Mesenchymal stem cell (in vitro differentiated cells and primary cell): ENCODE measurements around the gene CLMN.

Experiments used
- DNase-seq: peaks from one replicate; pipeline ENCODE4 v3.0.0-alpha.2; 2013
- H2AFZ ChIP-seq: one replicate; pipeline ENCODE4 v1.6.1; 2013; ENCODE audit warnings: low read depth, mild to moderate bottlenecking, control low read depth, inconsistent platforms, low read length, moderate library complexity
- H2AK5ac ChIP-seq: 2 replicates; pipeline ENCODE4 v1.6.1; 2013; ENCODE audit warnings: low read length, moderate library complexity, mild to moderate bottlenecking, inconsistent platforms; ENCODE audit not compliant: severe bottlenecking
- H2BK120ac ChIP-seq: one replicate; pipeline ENCODE4 v1.6.1; 2013; ENCODE audit warnings: low read depth, mild to moderate bottlenecking, inconsistent platforms, low read length, moderate library complexity
- H2BK12ac ChIP-seq, 2 experiments: one replicate each; pipeline ENCODE4 v1.6.1; 2013; ENCODE audit warnings: inconsistent platforms in 2 of 2, low read length in 2 of 2, mild to moderate bottlenecking in 2 of 2, moderate library complexity in 2 of 2, control low read depth in 1 of 2
- H2BK15ac ChIP-seq: one replicate; pipeline ENCODE4 v1.6.1; 2013; ENCODE audit warnings: mild to moderate bottlenecking, low read depth, inconsistent platforms; ENCODE audit not compliant: poor library complexity, severe bottlenecking
- H2BK5ac ChIP-seq: 2 replicates; pipeline ENCODE4 v1.6.1; 2013; ENCODE audit warnings: low read depth, mild to moderate bottlenecking, low read length, control low read depth, inconsistent platforms; ENCODE audit not compliant: poor library complexity, severe bottlenecking
- H3K14ac ChIP-seq, 2 experiments: one replicate each; pipeline ENCODE4 v1.6.1; 2013; ENCODE audit warnings: inconsistent platforms in 2 of 2, low read length in 2 of 2, control low read depth in 1 of 2, mild to moderate bottlenecking in 1 of 2, moderate library complexity in 1 of 2
- H3K18ac ChIP-seq, 2 experiments: one replicate each; pipeline ENCODE4 v1.6.1; 2013; ENCODE audit warnings: inconsistent platforms in 2 of 2, low read length in 2 of 2, control low read depth in 1 of 2, low read depth in 1 of 2, mild to moderate bottlenecking in 1 of 2
- H3K23ac ChIP-seq, 2 experiments: one replicate each; pipeline ENCODE4 v1.6.1; 2013; ENCODE audit warnings: inconsistent platforms in 2 of 2, low read length in 2 of 2, mild to moderate bottlenecking in 2 of 2, moderate library complexity in 2 of 2, control low read depth in 1 of 2
- H3K27ac ChIP-seq: 2 replicates; pipeline ENCODE4 v1.5.1; 2013; ENCODE audit warnings: mild to moderate bottlenecking, moderate library complexity, low read length, control low read depth, inconsistent platforms; ENCODE audit not compliant: poor library complexity, severe bottlenecking
- H3K27me3 ChIP-seq, 2 experiments: 2 replicates each; pipeline versions ENCODE4 v1.6.1 to v1.7.0; 2013; ENCODE audit warnings: low read length in 2 of 2, mild to moderate bottlenecking in 2 of 2, moderate library complexity in 2 of 2, control low read depth in 1 of 2, inconsistent platforms in 1 of 2; ENCODE audit not compliant: control insufficient read depth in 1 of 2, insufficient read depth in 1 of 2
- H3K36me3 ChIP-seq, 2 experiments: 2 replicates each; pipeline versions ENCODE4 v1.6.1 to v1.7.0; 2013; ENCODE audit warnings: low read length in 2 of 2, control low read depth in 1 of 2, inconsistent platforms in 1 of 2, low read depth in 1 of 2, mild to moderate bottlenecking in 1 of 2; ENCODE audit not compliant: insufficient read depth in 2 of 2, control insufficient read depth in 1 of 2
- H3K4ac ChIP-seq, 2 experiments: one replicate each; pipeline ENCODE4 v1.6.1; 2013; ENCODE audit warnings: inconsistent platforms in 2 of 2, low read length in 2 of 2, mild to moderate bottlenecking in 2 of 2, moderate library complexity in 2 of 2, control low read depth in 1 of 2, low read depth in 1 of 2
- H3K4me1 ChIP-seq: 2 replicates; pipeline ENCODE4 v1.6.1; 2013; ENCODE audit warnings: low read depth, low read length, control low read depth; ENCODE audit not compliant: control insufficient read depth, insufficient read depth
- H3K4me2 ChIP-seq: 2 replicates; pipeline ENCODE4 v1.6.1; 2013; ENCODE audit warnings: low read length, mild to moderate bottlenecking, inconsistent platforms; ENCODE audit not compliant: poor library complexity, severe bottlenecking
- H3K4me3 ChIP-seq, 2 experiments: 2 replicates each; pipeline versions ENCODE4 v1.5.1 to v1.7.0; 2013; ENCODE audit warnings: low read length in 2 of 2, mild to moderate bottlenecking in 2 of 2, control low read depth in 1 of 2, low read depth in 1 of 2; ENCODE audit not compliant: insufficient read depth in 1 of 2
- H3K79me1 ChIP-seq: replicated peaks from 2 replicates; pipeline ENCODE4 v1.6.1; 2013; ENCODE audit warnings: mild to moderate bottlenecking, control low read depth, low read length, inconsistent platforms; ENCODE audit not compliant: poor library complexity, severe bottlenecking
- H3K9ac ChIP-seq: 2 replicates; pipeline ENCODE4 v1.7.0; 2013; ENCODE audit warnings: mild to moderate bottlenecking, low read length, moderate library complexity
- H3K9me3 ChIP-seq: 2 replicates; pipeline ENCODE4 v1.7.0; 2013; ENCODE audit warnings: mild to moderate bottlenecking, low read length; ENCODE audit not compliant: control insufficient read depth
- H4K8ac ChIP-seq: one replicate; pipeline ENCODE4 v1.6.1; 2013; ENCODE audit warnings: inconsistent platforms, mild to moderate bottlenecking, low read length, moderate library complexity
- H4K91ac ChIP-seq: one replicate; pipeline ENCODE4 v1.6.1; 2013; ENCODE audit warnings: mild to moderate bottlenecking, low read length, inconsistent platforms
- WGBS: methylation state at CpG from one replicate; pipeline ENCODE4 v1.1.7; 2013; ENCODE audit warnings: mixed read lengths; 5-methylcytosine and 5-hydroxymethylcytosine counted together

The CLMN gene

DNA sequence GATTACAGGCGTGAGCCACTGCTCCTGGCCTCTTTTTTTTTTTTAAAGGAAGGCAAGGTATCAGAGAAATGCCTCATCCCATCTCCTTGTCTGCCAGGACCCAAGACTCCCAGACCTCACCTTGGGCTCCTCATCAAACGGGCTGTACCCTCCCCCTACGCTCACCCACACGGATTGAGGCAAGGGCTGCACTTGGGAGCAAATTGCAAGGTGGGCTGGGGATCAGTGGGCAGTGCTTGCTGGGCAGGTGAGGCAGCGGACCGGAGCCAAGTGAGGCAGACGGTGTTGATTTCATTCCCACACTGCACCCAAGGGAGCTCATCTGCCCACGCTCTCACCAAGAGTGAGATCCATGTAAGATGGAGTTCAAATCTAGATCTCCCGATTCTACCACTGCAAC lies 121.4 kb downstream of the CLMN start:
- H2BK5ac ChIP-seq: no peak overlapping the region

DNA sequence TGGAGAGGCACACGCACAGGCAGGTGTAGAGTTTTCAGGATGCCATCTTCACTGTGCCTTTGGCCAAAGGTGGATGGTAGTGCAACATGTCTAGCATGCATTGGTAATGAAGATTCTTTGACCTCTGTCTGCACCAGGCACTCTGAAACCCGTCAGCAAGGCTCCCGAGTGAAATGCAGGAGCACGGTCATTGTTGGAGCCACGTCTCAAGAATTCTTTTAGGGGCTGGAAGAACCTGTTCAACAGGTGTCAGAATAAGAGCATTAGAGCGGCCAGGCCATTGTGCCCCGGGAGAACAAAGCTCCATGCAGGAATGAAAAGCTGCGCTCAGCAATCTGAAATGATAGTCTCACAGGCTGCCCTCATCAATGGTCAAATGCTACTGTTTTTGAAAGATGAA lies 122.2 kb downstream of the CLMN start:
- no peak overlapping the region for H2BK120ac ChIP-seq
- H3K4me3 ChIP-seq: no peak overlapping the region
- no peak overlapping the region for H2BK5ac ChIP-seq
- no peak overlapping the region for H2BK15ac ChIP-seq
- no peaks in the 10 kb centered on the region for H3K9me3 ChIP-seq
- H3K27ac ChIP-seq: no peak overlapping the region
- H3K27me3 ChIP-seq: peaks cover 0 to 5% of the 10 kb centered on the region in 2 experiments
- no peak for DNase-seq
- H3K4me2 ChIP-seq: no peak overlapping the region
- no peak overlapping the region for H3K9ac ChIP-seq
- no peak overlapping the region for H3K14ac ChIP-seq
- H4K8ac ChIP-seq: no peak overlapping the region
- H4K91ac ChIP-seq: no peak overlapping the region
- 80% methylated on average over 8 of the region's 8 CpGs for WGBS
- H3K36me3 ChIP-seq: peaks cover 0 to 41% of the 10 kb centered on the region in 2 experiments
- peaks cover 26% of the 10 kb centered on the region for H3K79me1 ChIP-seq
- H2BK12ac ChIP-seq: no peak overlapping the region
- H3K4ac ChIP-seq: no peak overlapping the region
- no peak overlapping the region for H2AFZ ChIP-seq
- no peak overlapping the region for H3K18ac ChIP-seq
- peaks cover 9% of the 10 kb centered on the region for H3K4me1 ChIP-seq
- no peak overlapping the region for H3K23ac ChIP-seq
- no peak overlapping the region for H2AK5ac ChIP-seq

More for the DNA sequence above, 121.4 kb downstream of the CLMN start:
- no peak overlapping the region for H3K4me2 ChIP-seq
- no peak overlapping the region for H3K9ac ChIP-seq
- no peak overlapping the region for H3K23ac ChIP-seq
- no peak for DNase-seq
- H3K4ac ChIP-seq: no peak overlapping the region
- no peak overlapping the region for H3K18ac ChIP-seq
- peaks cover 9% of the 10 kb centered on the region for H3K4me1 ChIP-seq
- H3K4me3 ChIP-seq: no peak overlapping the region
- no peak overlapping the region for H4K8ac ChIP-seq
- H2BK120ac ChIP-seq: no peak overlapping the region
- no peak overlapping the region for H2AK5ac ChIP-seq
- no peak overlapping the region for H2BK15ac ChIP-seq
- peak overlapping the region; percentile 2 for H4K91ac ChIP-seq
- no peaks in the 10 kb centered on the region for H3K9me3 ChIP-seq
- no peak overlapping the region for H3K27ac ChIP-seq
- H2BK12ac ChIP-seq: no peak overlapping the region
- H2AFZ ChIP-seq: no peak overlapping the region
- H3K79me1 ChIP-seq: peaks cover 31% of the 10 kb centered on the region
- 95% methylated on average over 7 of the region's 9 CpGs for WGBS
- peaks cover 0 to 49% of the 10 kb centered on the region in 2 experiments for H3K36me3 ChIP-seq
- no peak overlapping the region for H3K14ac ChIP-seq
- peaks cover 0 to 8% of the 10 kb centered on the region in 2 experiments for H3K27me3 ChIP-seq

DNA sequence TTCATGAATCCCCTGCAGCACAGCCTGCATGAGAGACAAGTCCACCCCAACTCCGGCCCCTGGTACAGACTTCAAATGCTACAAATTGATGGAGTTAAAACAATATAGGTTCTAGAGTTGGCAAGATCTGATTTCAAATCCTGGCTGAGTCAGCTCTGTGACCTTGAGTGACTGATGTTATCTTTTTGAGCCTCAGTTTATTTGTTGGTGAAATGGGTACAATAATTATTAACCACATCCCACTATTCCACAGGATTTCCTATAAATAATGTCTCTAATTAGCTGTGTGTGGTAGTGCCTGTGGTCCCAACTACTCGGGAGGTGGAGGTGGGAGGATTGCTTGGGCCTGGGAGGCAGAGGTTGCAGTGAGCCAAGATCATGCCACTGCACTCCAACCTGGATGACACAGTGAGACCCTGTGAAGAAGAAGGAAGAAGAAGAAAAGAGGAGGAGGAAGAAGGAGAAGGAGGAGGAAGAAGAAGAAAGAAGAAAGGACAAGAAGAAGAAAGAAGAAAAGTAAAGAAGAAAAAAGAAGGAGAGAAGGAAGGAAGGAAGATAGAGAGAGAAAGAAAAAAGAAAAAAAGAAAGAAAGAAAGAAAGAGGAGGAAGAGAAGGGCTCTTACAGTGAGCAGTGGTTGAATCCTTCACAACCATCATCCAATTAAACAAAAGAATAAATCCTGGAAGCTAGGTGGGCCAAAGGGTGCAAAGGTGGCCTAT lies 122.7 kb downstream of the CLMN start:
- no peak for DNase-seq
- Histone ChIP-seq H2BK12ac (no peak overlapping the region), H3K9me3 (no peaks in the 10 kb centered on the region), H3K14ac (no peak overlapping the region), H2BK5ac (no peak overlapping the region), H4K91ac (no peak overlapping the region), H2AFZ (no peak overlapping the region), H2AK5ac (no peak overlapping the region), H3K79me1 (peaks cover 25% of the 10 kb centered on the region), H3K9ac (no peak overlapping the region), H3K4me3 (no peak overlapping the region), H4K8ac (no peak overlapping the region), H3K27me3 (peaks cover 0 to 5% of the 10 kb centered on the region in 2 experiments), H2BK120ac (no peak overlapping the region), H3K4me1 (peaks cover 9% of the 10 kb centered on the region), H2BK15ac (no peak overlapping the region), H3K23ac (no peak overlapping the region), H3K36me3 (peaks cover 0 to 41% of the 10 kb centered on the region in 2 experiments), H3K18ac (no peak overlapping the region), H3K4me2 (no peak overlapping the region), H3K4ac (no peak overlapping the region), H3K27ac (no peak overlapping the region)
- WGBS: 72% methylated on average over 1 of the region's 2 CpGs

DNA sequence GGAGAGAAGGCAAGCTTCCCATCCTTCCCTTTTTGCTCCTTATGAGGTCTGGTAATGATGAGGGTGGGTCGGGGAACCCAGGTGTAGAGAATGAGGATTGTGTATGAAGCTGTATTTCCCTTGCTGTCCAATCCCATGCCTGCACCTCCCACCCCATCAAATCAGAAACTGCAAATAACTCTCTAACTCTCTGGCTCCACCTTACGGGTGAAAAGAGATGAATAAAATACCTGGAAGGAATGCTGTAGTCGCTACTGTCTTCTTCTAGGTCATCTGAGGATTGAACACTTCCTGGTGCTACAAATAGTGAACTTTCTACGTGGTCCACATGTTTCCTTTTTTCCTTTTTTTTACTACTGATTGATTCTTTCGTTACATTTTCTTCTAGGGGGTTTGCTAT lies 123.4 kb downstream of the CLMN start:
- Histone ChIP-seq H3K4me3 (no peak overlapping the region), H3K36me3 (peaks cover 0 to 47% of the 10 kb centered on the region in 2 experiments), H3K79me1 (peaks cover 25% of the 10 kb centered on the region), H3K9ac (no peak overlapping the region), H3K27me3 (peaks cover 0 to 5% of the 10 kb centered on the region in 2 experiments), H3K23ac (no peak overlapping the region), H4K91ac (no peak overlapping the region), H2BK15ac (no peak overlapping the region), H2AK5ac (no peak overlapping the region), H2BK120ac (no peak overlapping the region), H2BK5ac (no peak overlapping the region), H2AFZ (no peak overlapping the region), H4K8ac (no peak overlapping the region), H2BK12ac (no peak overlapping the region), H3K4me1 (peaks cover 9% of the 10 kb centered on the region), H3K14ac (no peak overlapping the region), H3K4me2 (no peak overlapping the region), H3K18ac (no peak overlapping the region), H3K4ac (no peak overlapping the region), H3K27ac (no peak overlapping the region), H3K9me3 (no peaks in the 10 kb centered on the region)
- DNase-seq: no peak
- WGBS: 71% methylated on average over 3 of the region's 5 CpGs
